GM19455 (cell line): ENCODE measurements around the gene PRSS8.

ENCODE experiments used
- ATAC-seq: cut with Tn5 transposase; IDR thresholded peaks from one replicate; pipeline ENCODE4 v1.9.1; 2021; ENCODE audit not compliant: unreplicated experiment

PRSS8 gene

GRCh38 chr16:31083981-31084380 is 51.5 kb downstream of the PRSS8 start:
- no peak for ATAC-seq

DNA sequence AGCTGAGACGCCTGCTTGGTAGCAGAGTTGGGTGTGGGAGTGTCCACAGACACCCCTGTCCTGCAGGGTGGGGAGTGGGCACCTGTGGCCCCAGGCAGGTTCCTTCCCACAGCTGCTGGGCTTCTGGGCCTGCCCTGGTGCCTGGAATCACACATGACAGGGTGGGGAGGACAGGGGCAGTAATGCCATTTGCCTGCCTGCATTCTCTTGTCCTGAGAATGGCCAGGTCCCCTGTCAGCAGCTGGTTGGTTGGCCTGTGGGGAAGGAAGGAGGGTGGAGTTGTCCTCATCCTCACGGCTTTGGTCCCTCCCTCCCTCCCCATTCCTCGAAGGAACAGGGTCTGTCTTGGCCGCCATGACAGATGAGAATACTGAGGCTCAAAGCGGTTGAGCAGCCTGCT is 52.0 kb downstream of the PRSS8 start:
- ATAC-seq, result no peak

- ATAC-seq, result no peak
Observed at GRCh38 chr16:31083081-31083480, 52.4 kb downstream of the PRSS8 start.

GRCh38 chr16:31082368-31083045 is 53.0 kb downstream of the PRSS8 start:
- ATAC-seq, result no peak
